Right cardiac atrium (tissue), 5 donors: ENCODE results near the gene MICU1. TPM values are rescaled to one million over a fixed set of nuclear protein-coding genes. Genes with fewer than 3 reads are reported as not detected.
A peak's percentile ranks its signal among the peaks of the same experiment; 100 is the strongest.
"Not testable (repeated sequence)": the region's sequence is repeated elsewhere in the genome, so short reads cannot be mapped to it uniquely, and the experiment has no call there.

Experiments used
- ATAC-seq, 2 donors: fragments of 200-7000 bp; cut with Tn5 transposase; one replicate each; pipeline versions ENCODE4 v1.8.0 to v1.9.1; 2020; ENCODE audit warnings: moderate library complexity in 2 of 2, mild to moderate bottlenecking in 1 of 2
- DNase-seq, 3 donors: peaks; one replicate each; pipeline ENCODE4 v3.0.0-alpha.2; 2020
- H3K27ac ChIP-seq: one replicate; pipeline ENCODE4 v1.5.1; 2013; ENCODE audit warnings: mild to moderate bottlenecking, low read length, control low read depth, moderate library complexity
- H3K27me3 ChIP-seq: one replicate; pipeline ENCODE4 v1.6.1; 2013; ENCODE audit not compliant: control insufficient read depth, insufficient read depth
- H3K4me1 ChIP-seq: one replicate; pipeline ENCODE4 v1.6.1; 2013; ENCODE audit warnings: low read length; ENCODE audit not compliant: control insufficient read depth, insufficient read depth
- H3K4me3 ChIP-seq: one replicate; pipeline ENCODE4 v1.5.1; 2013; ENCODE audit warnings: low read length, control low read depth
- H3K9me3 ChIP-seq: one replicate; pipeline ENCODE4 v1.6.1; 2013; ENCODE audit warnings: low read length; ENCODE audit not compliant: control insufficient read depth
- WGBS: extraction: QIAGEN DNeasy Blood & Tissue Kit; methylation state at CpG from one replicate; pipeline ENCODE4 v1.1.7; 2013; 5-methylcytosine and 5-hydroxymethylcytosine counted together
- intact Hi-C, 4 donors: fragments of 100-400 bp; cut with DNase I; formaldehyde crosslinking; loops; one replicate each; pipeline versions ENCODE4 v1.11.0 to v1.14.0; 2022 to 2023
- polyA plus RNA-seq: library from polyadenylated mRNA; stranded (reverse); fragments of 200-250 nt; gene quantifications from one replicate; pipeline ENCODE4 v1.2.3, GENCODE V29; 2013
- total RNA-seq, 4 donors: library from RNA; stranded (reverse); fragmentation: NEBNext Ultra II Directional; extraction: Animal tissue kit (Norgen Biotek cat#: 25700); gene quantifications; one replicate each; pipeline ENCODE4 v1.2.1, GENCODE V29; 2021
- donor health status: healthy with polysubstance abuse.
- donor health status: DM: no; HTN: yes; CAD: no.
- donor health status: DM: no; HTN: no; CAD: no.
- donor health status: DM: no; HTN: yes; CAD: no; lungs with severe emphysema.
- donor health status: DM: yes; HTN: yes; CAD: no.

The MICU1 gene
- total and polyA plus RNA-seq, 5 donors: 35.3 to 51.2 (median 42.0) TPM

DNA sequence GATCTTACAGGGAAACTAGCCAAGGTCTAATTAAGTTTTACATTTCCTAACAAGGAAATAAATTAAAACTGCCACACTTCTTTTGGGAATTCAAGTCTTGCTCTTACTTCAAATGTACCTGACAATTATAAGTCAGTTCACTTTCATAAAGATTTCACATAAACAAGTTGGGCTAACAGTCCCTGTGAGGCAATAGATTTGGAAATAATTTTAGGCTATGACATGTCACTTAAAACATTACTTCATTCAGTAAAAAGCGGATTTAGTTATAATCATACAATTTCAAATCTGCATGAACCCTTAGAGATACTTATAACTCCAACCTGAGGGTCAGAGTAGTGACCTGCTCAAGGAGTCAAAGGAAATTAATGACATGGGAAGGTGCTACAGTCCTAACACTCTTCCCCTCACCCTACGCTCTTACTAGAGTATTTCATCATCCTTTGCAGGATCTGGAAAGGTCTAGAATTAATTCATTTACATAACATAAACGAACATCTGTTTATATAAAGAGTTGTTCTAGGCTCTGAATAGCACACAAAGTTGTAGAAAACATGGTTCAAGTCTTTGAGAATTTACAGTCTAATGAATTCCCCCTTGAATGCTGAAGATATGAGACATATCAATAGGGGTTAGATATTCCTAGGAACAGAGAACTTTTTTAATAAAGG is 238.8 kb downstream of the MICU1 start:
- Histone ChIP-seq H3K9me3 (no peaks in the 10 kb centered on the region), H3K27ac (no peak overlapping the region), H3K4me1 (no peaks in the 10 kb centered on the region), H3K27me3 (no peaks in the 10 kb centered on the region), H3K4me3 (no peak overlapping the region)
- intact Hi-C loops: no loop called here
- 79% methylated on average over 3 of the region's 3 CpGs for WGBS
- ATAC-seq: no peak
- DNase-seq: no peak

GRCh38 chr10:72385724-72386123 is 240.2 kb downstream of the MICU1 start:
- H3K4me1 ChIP-seq: no peaks in the 10 kb centered on the region
- intact Hi-C loops: no loop called here
- no peak for ATAC-seq
- 91% methylated on average over 4 of the region's 4 CpGs for WGBS
- H3K27ac ChIP-seq: no peak overlapping the region
- H3K4me3 ChIP-seq: no peak overlapping the region
- H3K27me3 ChIP-seq: no peaks in the 10 kb centered on the region
- no peaks in the 10 kb centered on the region for H3K9me3 ChIP-seq
- DNase-seq: no peak

- H3K4me1 ChIP-seq, ATAC-seq, H3K27ac ChIP-seq, H3K27me3 ChIP-seq, H3K9me3 ChIP-seq, H3K4me3 ChIP-seq, DNase-seq, intact Hi-C loops: not testable (repeated sequence)
- WGBS: 83% methylated on average over 7 of the region's 7 CpGs
These were observed 240.9 kb downstream of the MICU1 start for GRCh38 chr10:72384982-72385381.

- WGBS: 72% methylated on average over 2 of the region's 2 CpGs
- H3K27me3 ChIP-seq: no peaks in the 10 kb centered on the region
- H3K9me3 ChIP-seq: no peaks in the 10 kb centered on the region
- ATAC-seq: no peak
- H3K27ac ChIP-seq: no peak overlapping the region
- no peak for DNase-seq
- intact Hi-C loops: no loop called here
- H3K4me3 ChIP-seq: no peak overlapping the region
- no peaks in the 10 kb centered on the region for H3K4me1 ChIP-seq
These were observed 246.1 kb downstream of the MICU1 start for GRCh38 chr10:72379776-72380175.

DNA sequence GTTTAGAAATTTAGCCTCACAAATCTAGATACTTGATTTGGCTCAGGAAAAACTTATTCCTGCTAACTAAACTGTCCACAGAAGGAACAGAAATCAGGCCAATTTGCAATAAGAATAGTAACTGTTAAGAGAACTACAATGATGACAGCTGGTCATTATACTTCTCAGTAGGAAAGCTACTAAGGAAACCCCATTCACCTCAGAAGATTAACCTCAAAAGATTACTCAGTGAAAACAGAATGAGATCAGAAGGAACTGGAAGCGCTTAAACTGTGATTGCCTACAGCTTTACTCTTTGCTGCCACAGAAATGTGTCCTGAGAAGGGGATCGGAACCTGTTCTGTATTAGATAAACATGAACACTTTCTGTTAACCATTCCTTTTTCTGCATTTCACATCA is 246.8 kb downstream of the MICU1 start:
- 94% methylated on average over 2 of the region's 2 CpGs for WGBS
- intact Hi-C loops: no loop called here
- H3K27me3 ChIP-seq: no peaks in the 10 kb centered on the region
- no peak overlapping the region for H3K4me3 ChIP-seq
- ATAC-seq (no peak), DNase-seq (no peak)
- H3K9me3 ChIP-seq: no peaks in the 10 kb centered on the region
- no peak overlapping the region for H3K27ac ChIP-seq
- no peaks in the 10 kb centered on the region for H3K4me1 ChIP-seq

GRCh38 chr10:72375585-72375984 is 250.3 kb downstream of the MICU1 start:
- DNase-seq (no peak), ATAC-seq (peak; percentile 55 to 62)
- Histone ChIP-seq H3K9me3 (no peaks in the 10 kb centered on the region), H3K27ac (no peak overlapping the region), H3K27me3 (no peaks in the 10 kb centered on the region), H3K4me3 (no peak overlapping the region), H3K4me1 (no peaks in the 10 kb centered on the region)
- 61% methylated on average over 5 of the region's 5 CpGs for WGBS
- intact Hi-C loops: no loop called here

DNA sequence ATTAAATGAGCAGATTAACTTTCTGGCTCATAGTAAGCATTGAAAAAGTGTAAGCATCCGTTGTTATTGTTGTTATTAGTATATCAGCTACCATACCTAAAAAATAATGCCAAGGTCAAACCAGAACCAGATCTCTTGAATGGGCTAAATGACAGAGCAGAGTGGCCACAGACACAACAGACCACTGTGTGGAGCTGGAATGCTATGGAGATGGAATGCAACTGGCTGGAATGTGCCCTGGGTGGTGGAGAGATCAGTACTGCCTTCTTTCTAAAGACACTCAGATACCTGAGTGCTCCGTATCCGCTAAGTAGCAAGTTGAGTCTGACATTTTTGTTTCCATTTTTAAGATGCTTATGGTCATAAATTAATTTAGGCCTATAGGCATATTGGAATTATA is 250.7 kb downstream of the MICU1 start:
- intact Hi-C loops: no loop called here
- no peaks in the 10 kb centered on the region for H3K4me1 ChIP-seq
- no peaks in the 10 kb centered on the region for H3K27me3 ChIP-seq
- 76% methylated on average over 3 of the region's 3 CpGs for WGBS
- H3K4me3 ChIP-seq: no peak overlapping the region
- ATAC-seq (no peak), DNase-seq (no peak)
- H3K9me3 ChIP-seq: no peaks in the 10 kb centered on the region
- H3K27ac ChIP-seq: no peak overlapping the region

DNA sequence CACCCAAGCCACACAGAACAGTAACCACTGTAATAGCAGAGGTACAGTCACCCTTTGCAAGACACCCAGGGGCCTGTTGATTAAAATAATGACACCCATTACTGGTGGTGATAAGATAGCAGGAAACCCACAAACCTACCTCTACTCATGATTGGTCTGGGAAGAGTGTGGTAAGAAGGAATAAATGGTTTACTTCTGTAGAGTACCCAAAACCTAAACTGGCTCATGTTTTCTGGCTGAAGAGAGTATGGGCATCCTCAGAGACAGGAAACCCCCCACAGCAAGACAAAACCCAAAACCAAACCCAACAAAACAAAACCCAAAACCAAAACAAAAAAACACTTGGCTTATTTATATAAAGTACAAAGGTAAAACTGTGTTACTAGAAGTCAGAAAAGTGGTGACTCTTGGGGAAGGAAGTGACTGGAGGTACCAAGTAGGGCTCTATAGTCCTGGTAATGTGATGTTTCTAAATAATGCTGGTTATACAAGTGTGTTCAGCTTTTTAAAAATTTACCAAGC is 255.6 kb downstream of the MICU1 start:
- no peak overlapping the region for H3K27ac ChIP-seq
- no peak overlapping the region for H3K4me3 ChIP-seq
- H3K9me3 ChIP-seq: no peaks in the 10 kb centered on the region
- ATAC-seq (no peak), DNase-seq (no peak)
- H3K4me1 ChIP-seq: no peaks in the 10 kb centered on the region
- no peaks in the 10 kb centered on the region for H3K27me3 ChIP-seq
- intact Hi-C loops: no loop called here

GRCh38 chr10:72367301-72367960 is 258.4 kb downstream of the MICU1 start:
- intact Hi-C loops: loop anchor here (10.0 kb wide), 4 partner anchors 327 to 787 kb away; partner anchors contain the start of gene MCU (in 1 of the 4)
- Histone ChIP-seq H3K27me3 (no peaks in the 10 kb centered on the region), H3K4me1 (no peaks in the 10 kb centered on the region), H3K9me3 (no peaks in the 10 kb centered on the region), H3K4me3 (no peak overlapping the region), H3K27ac (no peak overlapping the region)
- DNase-seq (no peak), ATAC-seq (no peak)
- WGBS: 78% methylated on average over 4 of the region's 4 CpGs

GRCh38 chr10:72365106-72365895 is 260.6 kb downstream of the MICU1 start:
- 81% methylated on average over 7 of the region's 7 CpGs for WGBS

More at GRCh38 chr10:72365106-72365895, 260.6 kb downstream of the MICU1 start:
- no peaks in the 10 kb centered on the region for H3K4me1 ChIP-seq
- ATAC-seq (no peak), DNase-seq (no peak)
- no peak overlapping the region for H3K4me3 ChIP-seq
- no peaks in the 10 kb centered on the region for H3K27me3 ChIP-seq
- H3K9me3 ChIP-seq: no peaks in the 10 kb centered on the region
- H3K27ac ChIP-seq: no peak overlapping the region
- intact Hi-C loops: loop anchor here (2.0 to 10.0 kb wide), 5 partner anchors 330 to 790 kb away; partner anchors contain the start of gene MCU (in 1 of the 4)
